ENCODE results near the gene ARHGDIG. TPM values are rescaled to one million over a fixed set of nuclear protein-coding genes. Genes with fewer than 3 reads are reported as not detected.

Gene ARHGDIG
- total and polyA plus RNA-seq, 9 of the 15 experiments (the other 6 are each of a cell fraction or from before 2014, with no cell fraction given), result 0.36 to 2.5 (median 0.64) TPM; not detected in 2

DNA sequence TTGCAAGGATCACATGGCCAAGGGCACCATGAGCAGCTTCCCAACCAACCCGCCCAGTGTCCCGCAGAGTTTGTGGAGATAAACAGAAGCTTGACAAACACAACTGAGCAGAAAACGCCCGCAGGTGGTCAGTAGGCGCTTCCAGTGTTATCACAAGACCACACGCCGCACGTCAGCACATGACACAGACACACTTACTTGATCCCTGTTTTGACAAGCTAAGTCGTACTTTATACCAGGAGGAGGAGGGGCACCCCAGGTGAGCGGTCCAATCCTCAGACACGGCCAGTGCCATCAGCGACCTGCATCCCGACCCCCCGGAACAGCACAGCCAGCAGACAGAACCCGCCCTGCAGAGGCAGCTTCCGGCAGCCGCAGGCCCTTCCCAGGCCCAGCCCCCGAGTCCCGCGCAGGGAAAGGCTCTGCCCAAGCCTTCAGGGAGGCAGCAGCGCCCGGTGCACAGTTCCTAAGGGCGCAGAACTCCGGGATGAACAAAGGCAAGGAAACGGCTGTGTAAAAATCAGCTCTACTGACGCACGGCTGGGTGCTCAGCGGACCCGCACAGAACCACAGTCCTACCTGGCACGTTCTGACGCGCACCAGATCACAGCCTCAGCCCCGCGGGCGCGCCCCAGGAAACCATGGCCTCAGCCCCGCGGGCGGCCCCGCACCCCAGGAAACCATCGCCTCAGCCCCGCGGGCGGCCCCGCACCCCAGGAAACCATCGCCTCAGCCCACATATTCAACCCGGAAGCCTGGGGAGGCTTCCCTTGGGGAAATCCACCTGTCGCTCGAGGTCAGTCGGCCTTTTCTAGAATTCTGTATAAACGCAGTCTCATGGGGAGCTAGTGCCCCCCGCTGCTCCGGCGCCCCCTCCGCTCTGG is 44.3 kb downstream of the ARHGDIG start (continued):
- TF ChIP-seq ZNF609 (CRISPR knock-in tag; IDR thresholded peaks at IDR 0.05; ENCODE audit: borderline replicate concordance) (no peak), FOXJ3 (CRISPR knock-in tag; IDR thresholded peaks at IDR 0.05) (no peak), ZNF830 (CRISPR knock-in tag; IDR thresholded peaks at IDR 0.05) (no peak), ZNF354B (CRISPR knock-in tag; IDR thresholded peaks at IDR 0.05) (no peak), ZNF695 (CRISPR knock-in tag; IDR thresholded peaks at IDR 0.05) (no peak), ZNF184 (CRISPR knock-in tag; IDR thresholded peaks at IDR 0.05) (no peak), ELF2 (CRISPR knock-in tag; IDR thresholded peaks at IDR 0.05) (no peak), ETV6 (IDR thresholded peaks at IDR 0.05; ENCODE audit: borderline replicate concordance in 1 of 2, low read depth in 2 of 2, low read length in 1 of 2) (no peak), ETV6 (CRISPR knock-in tag; IDR thresholded peaks at IDR 0.05; ENCODE audit: borderline replicate concordance) (no peak), EHMT2 (IDR thresholded peaks at IDR 0.05) (0 out of 2 replicates have a peak, but pooled peaks have one; percentile 21), NEUROD1 (IDR thresholded peaks at IDR 0.05; ENCODE audit: borderline replicate concordance, low read depth, low read length, partially characterized antibody) (no peak), SREBF2 (CRISPR knock-in tag; IDR thresholded peaks at IDR 0.05) (no peak), E2F1 (CRISPR knock-in tag; IDR thresholded peaks at IDR 0.05) (no peak), PTTG1 (tag; IDR thresholded peaks at IDR 0.05; ENCODE audit: low read depth) (no peak), KAT2B (IDR thresholded peaks at IDR 0.05; ENCODE audit: low read depth, low read length) (no peak), SNIP1 (IDR thresholded peaks at IDR 0.05; ENCODE audit: low read depth) (no peak), ESRRB (CRISPR knock-in tag; IDR thresholded peaks at IDR 0.05; ENCODE audit: borderline replicate concordance) (no peak)
- TF ChIP-seq, protein P1, sequence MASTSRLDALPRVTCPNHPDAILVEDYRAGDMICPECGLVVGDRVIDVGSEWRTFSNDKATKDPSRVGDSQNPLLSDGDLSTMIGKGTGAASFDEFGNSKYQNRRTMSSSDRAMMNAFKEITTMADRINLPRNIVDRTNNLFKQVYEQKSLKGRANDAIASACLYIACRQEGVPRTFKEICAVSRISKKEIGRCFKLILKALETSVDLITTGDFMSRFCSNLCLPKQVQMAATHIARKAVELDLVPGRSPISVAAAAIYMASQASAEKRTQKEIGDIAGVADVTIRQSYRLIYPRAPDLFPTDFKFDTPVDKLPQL (IDR thresholded peaks at IDR 0.05; ENCODE audit: extremely low read depth, insufficient read length), result no peak
- TF ChIP-seq, protein P2, sequence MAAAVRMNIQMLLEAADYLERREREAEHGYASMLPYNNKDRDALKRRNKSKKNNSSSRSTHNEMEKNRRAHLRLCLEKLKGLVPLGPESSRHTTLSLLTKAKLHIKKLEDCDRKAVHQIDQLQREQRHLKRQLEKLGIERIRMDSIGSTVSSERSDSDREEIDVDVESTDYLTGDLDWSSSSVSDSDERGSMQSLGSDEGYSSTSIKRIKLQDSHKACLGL (CRISPR knock-in tag; IDR thresholded peaks at IDR 0.05; ENCODE audit: borderline replicate concordance, poor library complexity, severe bottlenecking), result no peak
